Measurements from ENCODE around the gene TERF2IP. TPM values are rescaled to one million over a fixed set of nuclear protein-coding genes. Genes with fewer than 3 reads are reported as not detected.

Gene TERF2IP
- total and polyA plus RNA-seq, 2 of the 13 experiments (the other 11 are each of a cell fraction or from before 2014, with no cell fraction given) = 26.4 to 50.2 TPM

DNA sequence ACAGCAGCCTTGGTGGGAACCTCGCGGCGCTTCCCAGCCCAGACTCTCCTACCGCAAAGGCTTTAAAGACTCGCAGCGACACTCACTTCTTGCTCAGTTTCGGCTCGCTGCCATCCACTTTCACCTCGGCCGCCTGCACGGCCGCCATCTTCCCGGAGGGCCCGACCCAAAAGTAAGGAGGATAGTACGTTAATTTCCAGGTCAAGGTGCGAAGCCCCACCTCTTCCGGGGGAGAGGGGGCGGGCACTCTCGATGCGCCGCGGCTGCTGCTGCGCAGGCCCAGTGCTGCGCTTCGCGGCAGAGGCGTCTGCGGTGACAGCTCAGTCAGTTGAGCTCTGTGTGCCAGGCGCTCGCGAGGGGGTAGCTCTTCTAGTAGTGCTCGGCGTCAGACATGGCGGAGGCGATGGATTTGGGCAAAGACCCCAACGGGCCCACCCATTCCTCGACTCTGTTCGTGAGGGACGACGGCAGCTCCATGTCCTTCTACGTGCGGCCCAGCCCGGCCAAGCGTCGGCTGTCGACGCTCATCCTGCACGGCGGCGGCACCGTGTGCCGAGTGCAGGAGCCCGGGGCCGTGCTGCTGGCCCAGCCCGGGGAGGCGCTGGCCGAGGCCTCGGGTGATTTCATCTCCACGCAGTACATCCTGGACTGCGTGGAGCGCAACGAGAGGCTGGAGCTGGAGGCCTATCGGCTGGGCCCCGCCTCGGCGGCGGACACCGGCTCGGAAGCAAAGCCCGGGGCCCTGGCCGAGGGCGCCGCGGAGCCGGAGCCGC, at the start of gene TERF2IP, which contains the start of gene KARS1 (continued):
- TF ChIP-seq, protein P1, sequence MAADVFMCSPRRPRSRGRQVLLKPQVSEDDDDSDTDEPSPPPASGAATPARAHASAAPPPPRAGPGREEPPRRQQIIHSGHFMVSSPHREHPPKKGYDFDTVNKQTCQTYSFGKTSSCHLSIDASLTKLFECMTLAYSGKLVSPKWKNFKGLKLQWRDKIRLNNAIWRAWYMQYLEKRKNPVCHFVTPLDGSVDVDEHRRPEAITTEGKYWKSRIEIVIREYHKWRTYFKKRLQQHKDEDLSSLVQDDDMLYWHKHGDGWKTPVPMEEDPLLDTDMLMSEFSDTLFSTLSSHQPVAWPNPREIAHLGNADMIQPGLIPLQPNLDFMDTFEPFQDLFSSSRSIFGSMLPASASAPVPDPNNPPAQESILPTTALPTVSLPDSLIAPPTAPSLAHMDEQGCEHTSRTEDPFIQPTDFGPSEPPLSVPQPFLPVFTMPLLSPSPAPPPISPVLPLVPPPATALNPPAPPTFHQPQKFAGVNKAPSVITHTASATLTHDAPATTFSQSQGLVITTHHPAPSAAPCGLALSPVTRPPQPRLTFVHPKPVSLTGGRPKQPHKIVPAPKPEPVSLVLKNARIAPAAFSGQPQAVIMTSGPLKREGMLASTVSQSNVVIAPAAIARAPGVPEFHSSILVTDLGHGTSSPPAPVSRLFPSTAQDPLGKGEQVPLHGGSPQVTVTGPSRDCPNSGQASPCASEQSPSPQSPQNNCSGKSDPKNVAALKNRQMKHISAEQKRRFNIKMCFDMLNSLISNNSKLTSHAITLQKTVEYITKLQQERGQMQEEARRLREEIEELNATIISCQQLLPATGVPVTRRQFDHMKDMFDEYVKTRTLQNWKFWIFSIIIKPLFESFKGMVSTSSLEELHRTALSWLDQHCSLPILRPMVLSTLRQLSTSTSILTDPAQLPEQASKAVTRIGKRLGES (CRISPR knock-in tag; IDR thresholded peaks at IDR 0.05; ENCODE audit: borderline replicate concordance) = 0 out of 2 replicates have a peak, but pooled peaks have one; percentile 55
- TF ChIP-seq, protein P2, sequence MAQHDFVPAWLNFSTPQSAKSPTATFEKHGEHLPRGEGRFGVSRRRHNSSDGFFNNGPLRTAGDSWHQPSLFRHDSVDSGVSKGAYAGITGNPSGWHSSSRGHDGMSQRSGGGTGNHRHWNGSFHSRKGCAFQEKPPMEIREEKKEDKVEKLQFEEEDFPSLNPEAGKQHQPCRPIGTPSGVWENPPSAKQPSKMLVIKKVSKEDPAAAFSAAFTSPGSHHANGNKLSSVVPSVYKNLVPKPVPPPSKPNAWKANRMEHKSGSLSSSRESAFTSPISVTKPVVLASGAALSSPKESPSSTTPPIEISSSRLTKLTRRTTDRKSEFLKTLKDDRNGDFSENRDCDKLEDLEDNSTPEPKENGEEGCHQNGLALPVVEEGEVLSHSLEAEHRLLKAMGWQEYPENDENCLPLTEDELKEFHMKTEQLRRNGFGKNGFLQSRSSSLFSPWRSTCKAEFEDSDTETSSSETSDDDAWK (CRISPR knock-in tag; IDR thresholded peaks at IDR 0.05) = no peak
- TF ChIP-seq DPF2 (CRISPR knock-in tag; IDR thresholded peaks at IDR 0.05; ENCODE audit: borderline replicate concordance, low read depth) (no peak), HOXA7 (CRISPR knock-in tag; IDR thresholded peaks at IDR 0.05) (no peak), TBP (CRISPR knock-in tag; IDR thresholded peaks at IDR 0.05) (no peak; the same call in 1 of the 2 replicates), TBL1XR1 (IDR thresholded peaks at IDR 0.05; ENCODE audit: borderline replicate concordance, low read length, partially characterized antibody) (peak; percentile 92), GATA4 (IDR thresholded peaks at IDR 0.05; ENCODE audit: borderline replicate concordance, low read depth) (peak; percentile 87), RARG (CRISPR knock-in tag; IDR thresholded peaks at IDR 0.05; ENCODE audit: low read depth) (0 out of 2 replicates have a peak, but pooled peaks have one; percentile 33), IRF2 (CRISPR knock-in tag; IDR thresholded peaks at IDR 0.05) (peak; percentile 93), MBD4 (IDR thresholded peaks at IDR 0.05; ENCODE audit: borderline replicate concordance, low read length) (no peak), FOXO1 (CRISPR knock-in tag; IDR thresholded peaks at IDR 0.05) (peak; percentile 12), BRCA1 (CRISPR knock-in tag; IDR thresholded peaks at IDR 0.05) (peak; percentile 22; the same call in 1 of the 2 replicates), POGZ (CRISPR knock-in tag; IDR thresholded peaks at IDR 0.05) (peak; percentile 70; the same call in 1 of the 2 replicates), ZNF7 (CRISPR knock-in tag; IDR thresholded peaks at IDR 0.05) (no peak), ZNF589 (CRISPR knock-in tag; conservative IDR thresholded peaks at IDR 0.05) (no peak; the same call in 1 of the 2 replicates), ZNF737 (CRISPR knock-in tag; IDR thresholded peaks at IDR 0.05; ENCODE audit: borderline replicate concordance) (0 out of 2 replicates have a peak, but pooled peaks have one; percentile 84)
- TF ChIP-seq, protein P3, sequence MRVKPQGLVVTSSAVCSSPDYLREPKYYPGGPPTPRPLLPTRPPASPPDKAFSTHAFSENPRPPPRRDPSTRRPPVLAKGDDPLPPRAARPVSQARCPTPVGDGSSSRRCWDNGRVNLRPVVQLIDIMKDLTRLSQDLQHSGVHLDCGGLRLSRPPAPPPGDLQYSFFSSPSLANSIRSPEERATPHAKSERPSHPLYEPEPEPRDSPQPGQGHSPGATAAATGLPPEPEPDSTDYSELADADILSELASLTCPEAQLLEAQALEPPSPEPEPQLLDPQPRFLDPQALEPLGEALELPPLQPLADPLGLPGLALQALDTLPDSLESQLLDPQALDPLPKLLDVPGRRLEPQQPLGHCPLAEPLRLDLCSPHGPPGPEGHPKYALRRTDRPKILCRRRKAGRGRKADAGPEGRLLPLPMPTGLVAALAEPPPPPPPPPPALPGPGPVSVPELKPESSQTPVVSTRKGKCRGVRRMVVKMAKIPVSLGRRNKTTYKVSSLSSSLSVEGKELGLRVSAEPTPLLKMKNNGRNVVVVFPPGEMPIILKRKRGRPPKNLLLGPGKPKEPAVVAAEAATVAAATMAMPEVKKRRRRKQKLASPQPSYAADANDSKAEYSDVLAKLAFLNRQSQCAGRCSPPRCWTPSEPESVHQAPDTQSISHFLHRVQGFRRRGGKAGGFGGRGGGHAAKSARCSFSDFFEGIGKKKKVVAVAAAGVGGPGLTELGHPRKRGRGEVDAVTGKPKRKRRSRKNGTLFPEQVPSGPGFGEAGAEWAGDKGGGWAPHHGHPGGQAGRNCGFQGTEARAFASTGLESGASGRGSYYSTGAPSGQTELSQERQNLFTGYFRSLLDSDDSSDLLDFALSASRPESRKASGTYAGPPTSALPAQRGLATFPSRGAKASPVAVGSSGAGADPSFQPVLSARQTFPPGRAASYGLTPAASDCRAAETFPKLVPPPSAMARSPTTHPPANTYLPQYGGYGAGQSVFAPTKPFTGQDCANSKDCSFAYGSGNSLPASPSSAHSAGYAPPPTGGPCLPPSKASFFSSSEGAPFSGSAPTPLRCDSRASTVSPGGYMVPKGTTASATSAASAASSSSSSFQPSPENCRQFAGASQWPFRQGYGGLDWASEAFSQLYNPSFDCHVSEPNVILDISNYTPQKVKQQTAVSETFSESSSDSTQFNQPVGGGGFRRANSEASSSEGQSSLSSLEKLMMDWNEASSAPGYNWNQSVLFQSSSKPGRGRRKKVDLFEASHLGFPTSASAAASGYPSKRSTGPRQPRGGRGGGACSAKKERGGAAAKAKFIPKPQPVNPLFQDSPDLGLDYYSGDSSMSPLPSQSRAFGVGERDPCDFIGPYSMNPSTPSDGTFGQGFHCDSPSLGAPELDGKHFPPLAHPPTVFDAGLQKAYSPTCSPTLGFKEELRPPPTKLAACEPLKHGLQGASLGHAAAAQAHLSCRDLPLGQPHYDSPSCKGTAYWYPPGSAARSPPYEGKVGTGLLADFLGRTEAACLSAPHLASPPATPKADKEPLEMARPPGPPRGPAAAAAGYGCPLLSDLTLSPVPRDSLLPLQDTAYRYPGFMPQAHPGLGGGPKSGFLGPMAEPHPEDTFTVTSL (CRISPR knock-in tag; IDR thresholded peaks at IDR 0.05; ENCODE audit: borderline replicate concordance) = no peak; the same call in 1 of the 2 replicates

Measured in HepG2 (cell line).